Measurements from ENCODE around the gene CEP43. TPM values are rescaled to one million over a fixed set of nuclear protein-coding genes. Genes with fewer than 3 reads are reported as not detected.
"Not testable (repeated sequence)": the region's sequence is repeated elsewhere in the genome, so short reads cannot be mapped to it uniquely, and the experiment has no call there.

CEP43 gene, protein sequence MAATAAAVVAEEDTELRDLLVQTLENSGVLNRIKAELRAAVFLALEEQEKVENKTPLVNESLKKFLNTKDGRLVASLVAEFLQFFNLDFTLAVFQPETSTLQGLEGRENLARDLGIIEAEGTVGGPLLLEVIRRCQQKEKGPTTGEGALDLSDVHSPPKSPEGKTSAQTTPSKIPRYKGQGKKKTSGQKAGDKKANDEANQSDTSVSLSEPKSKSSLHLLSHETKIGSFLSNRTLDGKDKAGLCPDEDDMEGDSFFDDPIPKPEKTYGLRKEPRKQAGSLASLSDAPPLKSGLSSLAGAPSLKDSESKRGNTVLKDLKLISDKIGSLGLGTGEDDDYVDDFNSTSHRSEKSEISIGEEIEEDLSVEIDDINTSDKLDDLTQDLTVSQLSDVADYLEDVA
- 10 to 100 TPM; 27.2 to 36.0 (median 33.2) TPM for polyA plus RNA-seq (ENCODE audit: insufficient read length in 4 of 4)

GRCh38 chr6:166999145-166999883 is at the start of gene CEP43:
TSS of gene CEP43 (plus strand) at chr6:166999397. CDS start at chr6:166999413, 16 bp downstream.
- peak; percentile 93 to 95 (median 94) for DNase-seq (ENCODE audit: low read depth in 4 of 4, low spot score in 3 of 4)

- no peak for DNase-seq (ENCODE audit: low read depth in 4 of 4, low spot score in 3 of 4)
These were observed 49.4 kb upstream of the CEP43 start for GRCh38 chr6:166949528-166950442.

DNA sequence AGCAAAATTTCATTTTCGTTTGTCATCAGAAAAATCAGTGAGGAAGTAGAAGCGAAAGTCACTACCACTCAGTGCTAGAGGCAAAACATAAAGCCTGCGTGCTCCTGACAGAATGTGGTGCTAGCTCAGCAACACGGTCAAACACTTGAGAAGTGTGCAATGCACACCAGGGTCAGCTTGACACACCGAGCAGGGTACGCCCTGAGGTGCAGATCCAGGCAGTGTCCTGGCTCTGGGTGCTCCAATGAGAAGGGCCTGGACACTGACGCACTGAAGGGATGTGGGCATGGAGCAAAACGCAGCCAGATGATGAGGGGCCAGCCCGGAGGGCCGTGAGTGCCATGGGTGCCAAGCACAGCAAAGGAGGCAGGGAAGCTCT is 48.8 kb upstream of the CEP43 start:
- no peak for DNase-seq (ENCODE audit: low read depth in 4 of 4, low spot score in 3 of 4)

DNA sequence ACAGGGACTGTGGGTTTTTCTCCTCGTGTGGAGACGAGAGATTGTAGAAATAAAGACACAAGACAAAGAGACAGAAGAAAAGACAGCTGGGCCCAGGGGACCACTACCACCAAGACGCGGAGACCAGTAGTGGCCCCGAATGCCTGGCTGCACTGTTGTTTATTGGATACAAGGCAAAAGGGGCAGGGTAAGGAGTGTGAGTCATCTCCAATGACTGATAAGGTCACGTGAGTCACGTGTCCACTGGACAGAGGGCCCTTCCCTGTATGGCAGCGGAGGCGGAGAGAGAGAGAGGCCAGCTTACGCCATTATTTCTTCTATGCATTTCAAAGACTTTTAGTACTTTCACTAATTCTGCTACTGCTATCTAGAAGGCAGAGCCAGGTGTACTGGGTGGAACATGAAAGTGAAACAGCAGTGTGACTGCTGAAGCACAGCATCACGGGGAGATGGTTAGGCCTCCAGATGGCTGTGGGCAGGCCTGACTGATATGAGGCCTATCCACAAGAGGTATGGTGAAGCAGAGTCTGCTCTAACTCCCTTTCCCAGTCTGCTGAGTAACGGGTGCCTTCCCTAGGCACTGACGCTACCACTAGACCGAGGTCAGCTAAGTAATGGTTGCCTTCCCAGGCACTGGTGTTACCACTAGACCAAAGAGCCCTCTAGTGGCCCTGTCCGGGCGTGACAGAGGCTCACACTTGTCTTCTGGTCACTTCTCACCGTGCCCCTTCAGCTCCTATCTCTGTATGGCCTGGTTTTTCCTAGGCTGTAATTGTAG is 48.1 kb upstream of the CEP43 start:
- DNase-seq (ENCODE audit: low read depth in 4 of 4, low spot score in 3 of 4) = not testable (repeated sequence)

GRCh38 chr6:166951670-166952060 is 47.5 kb upstream of the CEP43 start:
- DNase-seq (ENCODE audit: low read depth in 4 of 4, low spot score in 3 of 4) = no peak

- no peak for DNase-seq (ENCODE audit: low read depth in 4 of 4, low spot score in 3 of 4)
These were observed 47.1 kb upstream of the CEP43 start for GRCh38 chr6:166952121-166952520.

GRCh38 chr6:166952567-166953486 is 46.4 kb upstream of the CEP43 start:
- no peak for DNase-seq (ENCODE audit: low read depth in 4 of 4, low spot score in 3 of 4)

DNA sequence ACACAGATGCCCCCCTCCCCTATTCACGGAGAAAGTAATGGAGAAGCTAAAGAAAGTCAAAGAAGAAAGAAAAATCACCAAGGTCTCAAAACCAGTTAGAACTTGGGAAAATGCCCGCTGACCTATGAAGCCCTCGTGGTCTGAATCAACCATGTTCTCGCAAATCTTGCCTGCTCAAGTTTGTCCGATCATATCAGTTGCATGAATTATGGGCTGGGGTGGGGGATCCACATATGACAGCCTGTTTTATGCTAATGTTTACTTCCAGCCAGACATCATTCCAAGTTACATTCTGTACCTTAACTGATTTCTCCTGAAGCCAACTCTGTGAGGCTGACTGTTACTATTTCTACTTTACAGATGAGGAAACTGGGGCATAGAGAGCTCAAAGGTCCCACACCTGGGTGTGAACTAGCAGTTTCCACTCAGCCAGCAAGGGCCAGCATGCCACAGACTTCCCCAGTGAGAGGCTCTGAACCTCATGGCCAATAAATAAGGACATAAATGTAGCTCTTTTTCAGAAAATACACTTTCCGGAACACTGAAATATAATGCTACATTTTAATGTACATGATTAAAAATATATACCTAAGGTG is 45.0 kb upstream of the CEP43 start:
- DNase-seq (ENCODE audit: low read depth in 4 of 4, low spot score in 3 of 4) = no peak

- DNase-seq (ENCODE audit: low read depth in 4 of 4, low spot score in 3 of 4) = no peak
These were observed 43.9 kb upstream of the CEP43 start for GRCh38 chr6:166955121-166955864.

DNA sequence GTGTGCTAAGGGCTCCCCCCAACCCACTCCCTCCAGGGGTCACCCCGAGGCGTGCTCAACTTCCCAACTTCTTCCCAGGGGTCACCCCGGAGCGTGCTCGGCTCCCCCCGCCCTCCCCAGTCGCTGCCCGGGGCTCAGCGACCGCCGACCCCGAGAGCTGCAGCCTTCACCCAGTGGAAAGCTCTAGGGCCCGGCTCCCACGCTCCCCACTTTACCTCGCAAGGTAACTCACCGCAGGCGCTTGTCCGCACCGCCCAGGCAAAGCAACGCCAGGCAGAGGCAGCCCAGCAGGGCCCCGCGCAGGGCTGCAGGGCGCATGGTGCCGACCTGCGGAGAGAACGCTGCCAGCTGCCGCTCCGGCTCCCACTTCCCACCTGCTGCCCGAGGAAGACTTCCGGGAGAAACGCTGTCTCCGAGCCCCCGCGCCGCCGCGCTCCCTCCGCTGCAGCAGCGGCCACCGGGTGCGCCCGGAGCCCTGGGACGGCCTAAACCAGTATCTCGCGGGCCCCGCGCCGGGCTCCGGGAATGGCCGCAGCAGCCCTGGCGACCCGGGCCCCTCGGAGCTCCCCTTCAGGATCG is 43.2 kb upstream of the CEP43 start:
- DNase-seq (ENCODE audit: low read depth in 4 of 4, low spot score in 3 of 4) = peak in 1 of 4 donors; percentile 18

GRCh38 chr6:166956444-166957086 is 42.6 kb upstream of the CEP43 start, which contains the start of gene RNASET2:
TSS of gene RNASET2 (minus strand) at chr6:166956550. CDS start at chr6:166956182, 368 bp downstream.
- DNase-seq (ENCODE audit: low read depth in 4 of 4, low spot score in 3 of 4) = peak; percentile 80 to 90 (median 85)

DNA sequence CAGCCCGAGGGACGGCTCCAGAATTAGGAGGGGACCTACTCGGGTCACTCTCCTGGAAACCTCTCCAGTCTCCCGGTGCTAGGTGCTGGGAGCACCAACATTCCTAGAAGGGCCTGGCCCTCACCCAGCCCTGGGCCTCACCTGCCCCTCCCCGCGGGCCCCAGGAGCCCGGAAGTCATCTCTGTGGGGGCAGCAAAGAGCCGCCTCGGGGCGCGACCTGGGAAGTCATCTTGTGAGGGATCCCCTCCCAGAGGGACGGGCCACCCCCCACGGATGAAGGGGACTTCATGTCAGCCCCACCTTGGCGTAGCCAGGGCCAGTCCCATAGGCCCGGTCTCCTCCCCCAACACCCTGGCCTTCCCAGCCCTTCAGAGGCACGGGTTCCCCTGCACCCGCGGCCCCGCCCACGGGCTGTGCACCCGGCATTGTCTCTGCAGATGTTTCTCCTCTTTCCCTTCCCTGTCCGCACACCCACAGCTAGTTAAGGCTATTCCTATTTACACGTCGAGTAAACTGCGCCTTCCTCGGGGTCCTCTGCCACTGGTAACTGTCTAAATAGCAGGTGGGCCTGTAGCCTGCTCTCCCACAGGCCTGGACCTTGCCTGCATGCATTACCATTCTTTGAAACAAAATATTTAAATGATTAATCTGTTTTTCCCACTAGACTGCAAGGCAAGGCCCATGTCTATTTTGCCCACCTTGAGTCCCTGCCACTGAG is 42.0 kb upstream of the CEP43 start:
- DNase-seq (ENCODE audit: low read depth in 4 of 4, low spot score in 3 of 4) = no peak

DNA sequence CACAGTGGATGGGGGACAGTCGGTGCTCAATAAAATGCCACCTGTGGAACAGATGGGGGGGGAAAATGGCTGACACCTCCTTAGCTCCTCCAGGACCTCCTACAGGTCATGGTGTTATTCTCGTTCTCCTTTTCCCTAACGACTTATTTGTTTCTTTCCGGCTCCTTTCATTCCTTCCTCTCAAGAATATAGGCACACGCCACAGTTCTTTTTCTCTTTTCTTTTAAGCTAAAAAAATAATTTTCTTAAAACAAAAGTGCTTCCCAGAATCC is 41.5 kb upstream of the CEP43 start:
- DNase-seq (ENCODE audit: low read depth in 4 of 4, low spot score in 3 of 4) = no peak

DNA sequence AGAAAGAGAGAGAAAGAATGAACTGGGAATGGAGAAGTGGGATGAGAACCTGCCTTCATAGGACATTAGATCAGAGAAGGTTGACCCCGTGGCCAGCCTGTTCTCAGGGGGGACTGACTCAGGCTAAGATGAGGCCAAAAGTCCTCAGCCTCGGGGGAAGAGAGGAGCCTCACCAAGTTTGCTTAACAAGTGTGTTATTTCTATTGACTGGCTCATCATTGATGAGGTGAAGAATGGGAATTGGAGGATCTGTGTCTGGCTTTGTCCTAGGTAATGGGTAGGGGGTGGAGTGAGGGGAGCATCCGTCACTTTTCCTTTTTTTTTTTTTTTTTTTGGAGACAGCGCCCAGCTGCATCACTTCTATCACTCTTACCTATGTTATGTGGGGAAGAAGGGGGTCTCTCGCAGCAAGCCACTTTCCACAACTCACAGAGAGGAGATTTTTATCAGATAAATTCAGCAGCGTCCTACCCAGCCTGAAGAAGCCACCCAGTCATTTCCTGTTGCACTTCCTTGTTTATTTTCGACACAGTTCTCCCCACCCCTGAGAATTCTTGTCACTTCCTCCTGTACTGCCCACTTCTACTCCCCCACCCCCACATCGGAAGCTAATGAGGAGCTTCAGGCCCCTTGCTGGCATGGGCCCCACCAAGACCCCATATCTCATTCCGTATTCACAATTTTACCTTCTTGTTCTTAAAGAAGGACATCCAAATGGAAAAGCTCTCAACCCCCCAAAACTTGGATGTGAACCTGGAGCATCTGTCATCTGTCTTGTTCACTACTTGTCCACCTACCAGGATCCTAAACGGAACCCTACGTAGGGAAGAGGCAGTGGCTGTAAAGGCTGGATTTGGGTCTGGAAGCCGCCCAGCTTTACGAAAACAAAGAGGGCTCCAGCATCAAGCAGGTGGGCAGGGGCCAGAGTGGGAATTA is 40.0 kb upstream of the CEP43 start:
- DNase-seq (ENCODE audit: low read depth in 4 of 4, low spot score in 3 of 4) = no peak

DNA sequence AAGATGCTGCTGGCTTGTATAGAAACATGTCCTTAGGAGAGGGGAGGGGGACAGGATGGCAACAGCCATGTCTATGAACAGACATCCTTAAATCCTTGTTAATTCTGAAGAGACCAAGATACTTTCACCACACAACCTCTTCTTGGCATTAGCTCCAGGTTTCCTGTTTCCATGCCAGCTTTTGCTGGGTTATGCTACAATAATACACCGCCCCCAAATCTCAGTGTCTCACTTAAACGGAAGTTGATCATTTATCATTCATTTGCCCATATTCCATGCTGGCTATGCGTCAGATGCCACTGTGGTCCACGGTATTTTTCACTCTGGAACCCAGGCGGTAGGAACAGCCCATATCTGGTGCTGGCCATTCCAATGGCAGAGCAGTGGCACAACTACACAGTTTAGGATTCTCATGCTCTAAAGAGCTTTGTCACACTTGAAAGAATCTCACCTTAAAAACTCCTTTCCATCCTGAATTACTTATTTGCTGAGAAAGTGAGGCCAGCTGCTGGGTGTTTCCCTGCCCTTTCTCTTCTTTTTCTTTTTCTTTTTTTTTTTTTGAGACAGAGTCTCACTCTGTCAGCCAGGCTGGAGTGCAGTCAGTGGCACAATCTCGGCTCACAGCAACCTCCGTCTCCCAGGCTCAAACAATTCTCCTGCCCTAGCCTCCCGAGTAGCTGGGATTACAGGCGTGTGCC is 39.1 kb upstream of the CEP43 start:
- no peak for DNase-seq (ENCODE audit: low read depth in 4 of 4, low spot score in 3 of 4)
